Glutamatergic neuron (in vitro differentiated cells): ENCODE measurements around the gene CDKN3. TPM values are rescaled to one million over a fixed set of nuclear protein-coding genes. Genes with fewer than 3 reads are reported as not detected.
"Not testable (repeated sequence)": the region's sequence is repeated elsewhere in the genome, so short reads cannot be mapped to it uniquely, and the experiment has no call there.

Source experiments
- DNase-seq: peaks from one replicate; pipeline ENCODE4 v3.0.0; 2022
- H3K27ac Mint-ChIP-seq: one replicate; pipeline ENCODE4 v1.8.0; 2020; ENCODE audit warnings: mild to moderate bottlenecking, mixed read lengths, inconsistent platforms; ENCODE audit not compliant: unreplicated experiment
- H3K27me3 Mint-ChIP-seq: one replicate; pipeline ENCODE4 v1.8.0; 2020; ENCODE audit warnings: mild to moderate bottlenecking, moderate library complexity, mixed read lengths, inconsistent platforms; ENCODE audit not compliant: unreplicated experiment
- H3K36me3 Mint-ChIP-seq: one replicate; pipeline ENCODE4 v1.8.0; 2020; ENCODE audit warnings: mild to moderate bottlenecking, mixed read lengths, inconsistent platforms; ENCODE audit not compliant: unreplicated experiment
- H3K4me1 Mint-ChIP-seq: one replicate; pipeline ENCODE4 v1.8.0; 2020; ENCODE audit warnings: mild to moderate bottlenecking, low read depth, mixed read lengths, inconsistent platforms; ENCODE audit not compliant: unreplicated experiment
- H3K4me3 Mint-ChIP-seq: one replicate; pipeline ENCODE4 v1.8.0; 2020; ENCODE audit warnings: mild to moderate bottlenecking, mixed read lengths, inconsistent platforms; ENCODE audit not compliant: unreplicated experiment
- H3K9me3 Mint-ChIP-seq: one replicate; pipeline ENCODE4 v1.8.0; 2020; ENCODE audit warnings: mild to moderate bottlenecking, moderate library complexity, mixed read lengths, inconsistent platforms; ENCODE audit not compliant: unreplicated experiment
- CTCF ChIP-seq: fragments of 200-600 bp; sonication (generic); IDR thresholded peaks from one replicate; pipeline ENCODE4 v1.5.0; 2021; ENCODE audit not compliant: partially characterized antibody, unreplicated experiment
- total RNA-seq: library from RNA; stranded (reverse); fragmentation: NEBNext Ultra II Directional; extraction: Animal tissue kit (Norgen Biotek cat#: 25700); gene quantifications from one replicate; pipeline ENCODE4 v1.2.1, GENCODE V29; 2021; ENCODE audit not compliant: unreplicated experiment

CDKN3 gene
- total RNA-seq, 1 donor from 2014 or later = 4.4 TPM

- no peaks in the 10 kb centered on the region for H3K36me3 Mint-ChIP-seq
- no peaks in the 10 kb centered on the region for H3K9me3 Mint-ChIP-seq
- TF ChIP-seq CTCF = no peak
- H3K27ac Mint-ChIP-seq = no peak overlapping the region
- no peaks in the 10 kb centered on the region for H3K27me3 Mint-ChIP-seq
- no peak for DNase-seq
- H3K4me1 Mint-ChIP-seq = no peaks in the 10 kb centered on the region
- no peak overlapping the region for H3K4me3 Mint-ChIP-seq
Observed at GRCh38 chr14:54425068-54425467, 28.3 kb downstream of the CDKN3 start.

GRCh38 chr14:54425537-54426274, 28.9 kb downstream of the CDKN3 start:
- Mint-ChIP-seq H3K27me3 (no peaks in the 10 kb centered on the region), H3K36me3 (no peaks in the 10 kb centered on the region), H3K27ac (no peak overlapping the region), H3K4me3 (no peak overlapping the region), H3K4me1 (no peaks in the 10 kb centered on the region), H3K9me3 (no peaks in the 10 kb centered on the region)
- DNase-seq = no peak
- TF ChIP-seq CTCF = no peak

- Mint-ChIP-seq H3K9me3 (no peaks in the 10 kb centered on the region), H3K4me1 (peaks cover 3% of the 10 kb centered on the region), H3K36me3 (no peaks in the 10 kb centered on the region), H3K27me3 (no peaks in the 10 kb centered on the region), H3K4me3 (no peak overlapping the region), H3K27ac (no peak overlapping the region)
- TF ChIP-seq CTCF = no peak
- no peak for DNase-seq
Observed at GRCh38 chr14:54427871-54428270, 31.1 kb downstream of the CDKN3 start.

- Mint-ChIP-seq H3K9me3 (no peaks in the 10 kb centered on the region), H3K27me3 (no peaks in the 10 kb centered on the region), H3K4me1 (peaks cover 3% of the 10 kb centered on the region), H3K36me3 (no peaks in the 10 kb centered on the region), H3K27ac (no peak overlapping the region), H3K4me3 (no peak overlapping the region)
- DNase-seq = no peak
- no peak for TF ChIP-seq CTCF
Observed at GRCh38 chr14:54428527-54428926, 31.7 kb downstream of the CDKN3 start.

GRCh38 chr14:54435500-54435981, 38.7 kb downstream of the CDKN3 start:
- peaks cover 5% of the 10 kb centered on the region for H3K9me3 Mint-ChIP-seq
- TF ChIP-seq CTCF = no peak
- peaks cover 23% of the 10 kb centered on the region for H3K4me1 Mint-ChIP-seq
- peaks cover 2% of the 10 kb centered on the region for H3K27me3 Mint-ChIP-seq
- H3K4me3 Mint-ChIP-seq = no peak overlapping the region
- no peak overlapping the region for H3K27ac Mint-ChIP-seq
- no peaks in the 10 kb centered on the region for H3K36me3 Mint-ChIP-seq
- no peak for DNase-seq

GRCh38 chr14:54437954-54438353, 41.1 kb downstream of the CDKN3 start:
- not testable (repeated sequence) for H3K27ac Mint-ChIP-seq, DNase-seq, H3K27me3 Mint-ChIP-seq, H3K36me3 Mint-ChIP-seq, H3K4me3 Mint-ChIP-seq, H3K9me3 Mint-ChIP-seq
- H3K4me1 Mint-ChIP-seq = peaks cover 27% of the 10 kb centered on the region
